ENCODE measurements around the gene CLPSL1.

GRCh38 chr6:35751594-35751993, 29.2 kb upstream of the CLPSL1 start:
- TF ChIP-seq, protein P1, sequence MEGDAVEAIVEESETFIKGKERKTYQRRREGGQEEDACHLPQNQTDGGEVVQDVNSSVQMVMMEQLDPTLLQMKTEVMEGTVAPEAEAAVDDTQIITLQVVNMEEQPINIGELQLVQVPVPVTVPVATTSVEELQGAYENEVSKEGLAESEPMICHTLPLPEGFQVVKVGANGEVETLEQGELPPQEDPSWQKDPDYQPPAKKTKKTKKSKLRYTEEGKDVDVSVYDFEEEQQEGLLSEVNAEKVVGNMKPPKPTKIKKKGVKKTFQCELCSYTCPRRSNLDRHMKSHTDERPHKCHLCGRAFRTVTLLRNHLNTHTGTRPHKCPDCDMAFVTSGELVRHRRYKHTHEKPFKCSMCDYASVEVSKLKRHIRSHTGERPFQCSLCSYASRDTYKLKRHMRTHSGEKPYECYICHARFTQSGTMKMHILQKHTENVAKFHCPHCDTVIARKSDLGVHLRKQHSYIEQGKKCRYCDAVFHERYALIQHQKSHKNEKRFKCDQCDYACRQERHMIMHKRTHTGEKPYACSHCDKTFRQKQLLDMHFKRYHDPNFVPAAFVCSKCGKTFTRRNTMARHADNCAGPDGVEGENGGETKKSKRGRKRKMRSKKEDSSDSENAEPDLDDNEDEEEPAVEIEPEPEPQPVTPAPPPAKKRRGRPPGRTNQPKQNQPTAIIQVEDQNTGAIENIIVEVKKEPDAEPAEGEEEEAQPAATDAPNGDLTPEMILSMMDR (IDR thresholded peaks at IDR 0.05): no peak
- TF ChIP-seq EZH2phosphoT487 (IDR thresholded peaks at IDR 0.05) (no peak), EZH2 (IDR thresholded peaks at IDR 0.05) (no peak)

Measured in neural progenitor cell (in vitro differentiated cells).